Coronary artery (tissue), 2 donors: ENCODE results near the gene FYN.

ENCODE experiments used
- DNase-seq: peaks from one replicate; pipeline ENCODE4 v3.0.0-alpha.2; 2017; ENCODE audit warnings: low spot score
- H3K27ac ChIP-seq, 2 donors: fragments of 200-600 bp; sonication (generic); one replicate each; pipeline ENCODE4 v1.5.1; 2016 to 2019
- H3K4me3 ChIP-seq: fragments of 200-600 bp; sonication (generic); 2 replicates; pipeline ENCODE4 v1.5.1; 2016; ENCODE audit warnings: mild to moderate bottlenecking, moderate library complexity
- CTCF ChIP-seq: fragments of 200-600 bp; sonication (generic); IDR thresholded peaks from one replicate; pipeline ENCODE4 v1.5.1; 2019; ENCODE audit warnings: antibody characterized with exemption

FYN gene

GRCh38 chr6:111794300-111794699, 79.0 kb downstream of the FYN start:
- no peak for DNase-seq
- Histone ChIP-seq H3K27ac (no peak overlapping the region), H3K4me3 (no peak overlapping the region)
- no peak for TF ChIP-seq CTCF

- DNase-seq = no peak
- no peak for TF ChIP-seq CTCF
- Histone ChIP-seq H3K4me3 (no peak overlapping the region), H3K27ac (no peak overlapping the region)
Observed at GRCh38 chr6:111793711-111794111, 79.5 kb downstream of the FYN start.

- TF ChIP-seq CTCF = no peak
- DNase-seq = no peak
- no peak overlapping the region for H3K27ac ChIP-seq
- no peak overlapping the region for H3K4me3 ChIP-seq
Observed at GRCh38 chr6:111792914-111793700, 80.1 kb downstream of the FYN start.

GRCh38 chr6:111792241-111792640, 81.0 kb downstream of the FYN start:
- no peak for TF ChIP-seq CTCF
- no peak overlapping the region for H3K27ac ChIP-seq
- DNase-seq = no peak
- H3K4me3 ChIP-seq = no peak overlapping the region

GRCh38 chr6:111791415-111791814, 81.8 kb downstream of the FYN start:
- DNase-seq = no peak

GRCh38 chr6:111789598-111789997, 83.7 kb downstream of the FYN start:
- no peak overlapping the region for H3K27ac ChIP-seq
- H3K4me3 ChIP-seq = no peak overlapping the region
- TF ChIP-seq CTCF = no peak
- no peak for DNase-seq

More at GRCh38 chr6:111791415-111791814, 81.8 kb downstream of the FYN start:
- no peak for TF ChIP-seq CTCF
- H3K4me3 ChIP-seq = no peak overlapping the region
- no peak overlapping the region for H3K27ac ChIP-seq
